Colonic mucosa (tissue), 4 donors: Measurements from ENCODE around the gene OR52K2. TPM values are rescaled to one million over a fixed set of nuclear protein-coding genes. Genes with fewer than 3 reads are reported as not detected.
"Not testable (repeated sequence)": the region's sequence is repeated elsewhere in the genome, so short reads cannot be mapped to it uniquely, and the experiment has no call there.

ENCODE experiments used
- DNase-seq: peaks from one replicate; pipeline ENCODE4 v3.0.0-alpha.2; 2020
- H3K27ac ChIP-seq: fragments of 200-600 bp; one replicate; pipeline ENCODE4 v1.8.0; 2021
- H3K27me3 ChIP-seq: fragments of 200-600 bp; one replicate; pipeline ENCODE4 v1.8.0; 2021
- H3K36me3 ChIP-seq: fragments of 200-600 bp; one replicate; pipeline ENCODE4 v1.8.0; 2021
- H3K4me1 ChIP-seq: fragments of 200-600 bp; one replicate; pipeline ENCODE4 v1.8.0; 2021; ENCODE audit warnings: mild to moderate bottlenecking
- H3K4me3 ChIP-seq: fragments of 200-600 bp; one replicate; pipeline ENCODE4 v1.8.0; 2021
- H3K9ac ChIP-seq, 2 donors: one replicate each; pipeline ENCODE4 v1.7.0; 2013; ENCODE audit warnings: control low read depth in 2 of 2, low read depth in 2 of 2, low read length in 2 of 2
- H3K9me3 ChIP-seq: fragments of 200-600 bp; one replicate; pipeline ENCODE4 v1.8.0; 2021
- CTCF ChIP-seq: fragments of 200-600 bp; IDR thresholded peaks from one replicate; pipeline ENCODE4 v1.8.0; 2022; ENCODE audit warnings: antibody characterized with exemption, mild to moderate bottlenecking
- intact Hi-C: fragments of 100-400 bp; cut with DNase I; formaldehyde crosslinking; loops from one replicate; pipeline ENCODE4 v1.14.1; 2022
- total RNA-seq, 2 donors: library from RNA; stranded (reverse); fragmentation: NEBNext Ultra II Directional in 1 of 2; extraction: Animal tissue kit (Norgen Biotek cat#: 25700) in 1 of 2; gene quantifications; one replicate each; pipeline ENCODE4 v1.2.1, GENCODE V29; 2021
- donor health status: healthy.
- donor health status: DM: no; HTN: no; CAD: no.
- donor health status: DM: no; HTN: no; CAD: no.

Gene OR52K2
- not detected for total RNA-seq

GRCh38 chr11:4448995-4449394 lies at the start of gene OR52K2:
TSS of gene OR52K2 (plus strand) at chr11:4449295. CDS start at chr11:4449340, 45 bp downstream.
- Histone ChIP-seq H3K27ac (no peak within 1 kb of the TSS), H3K4me1 (no peaks in the 10 kb centered on the region), H3K4me3 (no peak within 1 kb of the TSS), H3K36me3 (no peaks in the 10 kb centered on the region), H3K9me3 (no peaks in the 10 kb centered on the region), H3K27me3 (no peaks in the 10 kb centered on the region), H3K9ac (no peak within 1 kb of the TSS)
- DNase-seq = no peak
- no peak for TF ChIP-seq CTCF
- intact Hi-C loops = no loop called here

- intact Hi-C loops, H3K9me3 ChIP-seq, H3K27ac ChIP-seq, DNase-seq, H3K9ac ChIP-seq, H3K4me1 ChIP-seq, H3K27me3 ChIP-seq, H3K4me3 ChIP-seq, H3K36me3 ChIP-seq: not testable (repeated sequence)
Measured at GRCh38 chr11:4406206-4406605, 42.9 kb upstream of the OR52K2 start.

- Histone ChIP-seq H3K9ac (no peak overlapping the region), H3K36me3 (no peaks in the 10 kb centered on the region), H3K27me3 (no peaks in the 10 kb centered on the region), H3K4me3 (no peak overlapping the region), H3K4me1 (no peaks in the 10 kb centered on the region), H3K9me3 (no peaks in the 10 kb centered on the region), H3K27ac (no peak overlapping the region)
- DNase-seq = no peak
- intact Hi-C loops = no loop called here
- no peak for TF ChIP-seq CTCF
Measured at GRCh38 chr11:4416306-4416705, 32.8 kb upstream of the OR52K2 start.

- no peaks in the 10 kb centered on the region for H3K9me3 ChIP-seq
- no peak for TF ChIP-seq CTCF
- no peak for DNase-seq
- H3K27me3 ChIP-seq = no peaks in the 10 kb centered on the region
- intact Hi-C loops = no loop called here
- H3K4me1 ChIP-seq = no peaks in the 10 kb centered on the region
- no peaks in the 10 kb centered on the region for H3K36me3 ChIP-seq
- no peak overlapping the region for H3K4me3 ChIP-seq
- no peak overlapping the region for H3K9ac ChIP-seq
- no peak overlapping the region for H3K27ac ChIP-seq
Measured at GRCh38 chr11:4416816-4417215, 32.3 kb upstream of the OR52K2 start.

- intact Hi-C loops = no loop called here
- DNase-seq = no peak
- Histone ChIP-seq H3K4me3 (no peak overlapping the region), H3K27ac (no peak overlapping the region), H3K36me3 (no peaks in the 10 kb centered on the region), H3K4me1 (no peaks in the 10 kb centered on the region), H3K9me3 (no peaks in the 10 kb centered on the region), H3K27me3 (no peaks in the 10 kb centered on the region), H3K9ac (no peak overlapping the region)
- no peak for TF ChIP-seq CTCF
Measured at GRCh38 chr11:4418403-4418802, 30.7 kb upstream of the OR52K2 start.

GRCh38 chr11:4430051-4430450 lies 19.0 kb upstream of the OR52K2 start:
- Histone ChIP-seq H3K4me3 (no peak overlapping the region), H3K9me3 (no peaks in the 10 kb centered on the region), H3K27me3 (no peaks in the 10 kb centered on the region), H3K9ac (no peak overlapping the region), H3K36me3 (no peaks in the 10 kb centered on the region), H3K4me1 (no peaks in the 10 kb centered on the region), H3K27ac (no peak overlapping the region)
- no peak for TF ChIP-seq CTCF
- no peak for DNase-seq
- intact Hi-C loops = no loop called here
